ENCODE data around the gene FUT4.
"Not testable (repeated sequence)": the region's sequence is repeated elsewhere in the genome, so short reads cannot be mapped to it uniquely, and the experiment has no call there.

Gene FUT4

GRCh38 chr11:94533206-94533605, 10.5 kb upstream of the FUT4 start:
- no peak for DNase-seq (ENCODE audit: low read depth)

GRCh38 chr11:94533696-94534630, 9.8 kb upstream of the FUT4 start:
- DNase-seq (ENCODE audit: low read depth), result no peak

- DNase-seq (ENCODE audit: low read depth), result no peak
Observed at GRCh38 chr11:94536386-94536785, 7.3 kb upstream of the FUT4 start.

DNA sequence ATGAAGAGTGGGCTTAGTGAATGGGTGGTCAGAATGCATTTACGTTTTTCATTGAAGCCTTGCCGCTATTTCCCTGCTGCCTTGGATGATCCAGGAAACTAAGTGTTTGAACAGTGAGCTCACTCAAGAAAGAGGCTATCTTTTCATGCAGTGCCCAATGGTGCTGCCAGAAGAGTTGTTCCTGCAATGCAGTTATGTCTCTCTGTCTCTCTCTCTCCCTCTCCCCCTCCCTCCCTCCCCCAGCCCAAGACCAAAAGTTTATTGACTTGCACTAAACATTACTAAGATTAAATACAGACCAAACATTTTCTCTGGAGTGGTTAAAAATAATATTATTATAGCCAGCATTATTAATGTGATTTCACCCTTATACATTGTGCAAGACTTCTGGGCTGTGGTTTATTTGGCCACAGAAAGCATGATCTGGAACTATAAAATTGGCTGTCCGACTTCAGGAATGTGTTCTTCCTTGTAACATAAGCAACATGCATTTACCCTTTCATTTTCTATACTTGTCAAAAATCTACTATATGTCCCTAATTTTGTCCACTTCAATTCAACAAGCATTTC, 6.6 kb upstream of the FUT4 start:
- no peak for DNase-seq (ENCODE audit: low read depth)

GRCh38 chr11:94539420-94539819, 4.3 kb upstream of the FUT4 start:
- DNase-seq (ENCODE audit: low read depth), result no peak

GRCh38 chr11:94544646-94545263, 1.0 kb downstream of the FUT4 start:
- DNase-seq (ENCODE audit: low read depth), result no peak

GRCh38 chr11:94545264-94546161, 1.8 kb downstream of the FUT4 start:
- DNase-seq (ENCODE audit: low read depth), result no peak

- DNase-seq (ENCODE audit: low read depth), result no peak
Observed at GRCh38 chr11:94546162-94546470, 2.4 kb downstream of the FUT4 start.

- no peak for DNase-seq (ENCODE audit: low read depth)
Observed at GRCh38 chr11:94546886-94547285, 3.2 kb downstream of the FUT4 start.

DNA sequence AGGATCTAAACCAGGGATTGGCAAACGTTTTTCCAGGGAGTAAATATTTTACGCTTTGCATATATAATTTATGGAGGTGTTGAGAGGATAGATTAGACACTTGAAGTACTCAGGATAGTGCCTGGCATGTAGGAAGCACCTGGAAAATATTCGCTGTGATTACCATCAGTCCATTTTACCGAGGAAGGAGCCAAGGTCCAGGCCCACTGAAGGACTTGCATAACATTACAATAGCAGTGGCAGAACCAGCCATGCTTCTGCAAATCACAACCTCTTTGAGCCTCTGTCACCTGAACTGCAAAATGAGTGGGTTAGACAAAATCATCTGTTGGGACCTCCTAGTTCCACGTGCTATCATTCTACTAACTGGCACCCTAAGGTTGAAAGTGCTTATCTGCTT, 5.4 kb downstream of the FUT4 start:
- DNase-seq (ENCODE audit: low read depth), result no peak

DNA sequence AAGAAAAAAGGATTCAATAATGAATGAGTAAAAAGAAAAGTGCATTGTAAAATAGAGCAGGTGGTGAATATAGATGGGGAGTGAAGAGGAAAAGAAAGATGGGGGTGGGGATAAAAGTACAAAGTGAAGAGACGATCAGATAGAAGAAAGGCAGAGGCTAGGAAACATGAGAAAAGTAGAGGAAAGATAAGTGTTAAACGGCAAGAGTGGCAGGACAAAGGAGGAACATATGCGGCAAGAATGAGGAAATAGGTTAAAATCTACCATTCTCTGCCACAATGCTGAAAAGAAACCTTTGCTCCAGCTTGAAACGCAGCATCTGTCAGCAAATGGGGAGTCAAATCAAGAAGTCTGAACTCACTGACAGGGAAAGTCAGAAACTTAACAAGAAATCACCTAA, 6.8 kb downstream of the FUT4 start:
- no peak for DNase-seq (ENCODE audit: low read depth)

- DNase-seq (ENCODE audit: low read depth), result no peak
Observed at GRCh38 chr11:94553938-94554337, 10.2 kb downstream of the FUT4 start.

GRCh38 chr11:94555752-94556329, 12.1 kb downstream of the FUT4 start:
- not testable (repeated sequence) for DNase-seq (ENCODE audit: low read depth)

GRCh38 chr11:94557421-94557820, 13.7 kb downstream of the FUT4 start:
- no peak for DNase-seq (ENCODE audit: low read depth)

GRCh38 chr11:94557992-94558391, 14.3 kb downstream of the FUT4 start:
- DNase-seq (ENCODE audit: low read depth), result no peak

- no peak for DNase-seq (ENCODE audit: low read depth)
Observed at GRCh38 chr11:94558468-94558867, 14.7 kb downstream of the FUT4 start.

- no peak for DNase-seq (ENCODE audit: low read depth)
Observed at GRCh38 chr11:94558932-94559331, 15.2 kb downstream of the FUT4 start.

GRCh38 chr11:94559361-94559760, 15.6 kb downstream of the FUT4 start:
- no peak for DNase-seq (ENCODE audit: low read depth)

DNA sequence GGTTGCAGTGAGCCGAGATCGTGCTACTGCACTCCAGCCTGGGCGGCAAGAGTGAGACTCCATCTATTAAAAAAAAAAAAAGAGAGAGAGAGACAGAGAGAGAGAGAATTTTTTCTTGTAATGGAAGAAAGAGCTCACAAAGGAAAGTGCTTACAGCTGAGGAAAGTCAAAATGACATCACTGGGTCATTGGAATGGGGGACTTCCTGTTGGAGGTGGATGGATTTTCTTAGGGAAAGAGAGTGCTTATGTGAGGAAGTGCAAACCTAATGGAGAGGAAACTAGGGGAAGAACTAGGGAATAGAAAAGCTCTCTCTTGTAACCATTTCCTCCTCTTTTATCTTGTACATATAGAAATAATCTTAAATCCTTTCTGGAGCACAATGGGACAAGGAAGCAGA, 17.1 kb downstream of the FUT4 start:
- no peak for DNase-seq (ENCODE audit: low read depth)

DNA sequence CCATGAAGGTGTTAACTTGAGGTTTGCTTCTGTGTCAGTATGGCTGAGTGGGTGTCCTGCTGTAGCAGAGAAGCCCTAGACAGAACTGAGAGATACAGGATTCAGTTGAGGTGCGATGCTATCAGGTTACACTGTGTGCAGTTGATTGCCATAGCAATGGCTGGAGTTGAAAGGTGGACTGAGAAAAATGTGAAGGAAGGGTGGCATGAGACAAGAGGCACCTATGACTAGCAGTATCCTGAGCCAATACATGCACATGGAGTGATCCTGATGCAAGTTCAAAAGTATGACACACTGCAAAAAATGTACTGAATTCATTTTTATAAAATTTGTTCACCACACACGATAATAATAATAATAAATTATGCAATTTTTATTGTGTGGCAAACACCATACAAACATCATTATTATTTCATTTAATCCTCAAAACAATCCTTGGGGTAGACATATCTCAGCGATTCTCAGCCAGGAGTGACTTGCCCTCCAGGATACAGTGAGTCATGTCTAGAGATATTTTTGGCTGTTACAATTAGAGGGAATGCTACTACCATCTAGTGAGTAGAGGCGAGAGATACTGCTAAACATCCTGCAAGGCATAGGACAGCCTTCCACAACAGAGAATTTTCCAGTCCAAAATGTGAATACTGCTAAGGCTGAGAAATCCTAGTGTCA, 19.6 kb downstream of the FUT4 start:
- peak; percentile 44 for DNase-seq (ENCODE audit: low read depth)

DNA sequence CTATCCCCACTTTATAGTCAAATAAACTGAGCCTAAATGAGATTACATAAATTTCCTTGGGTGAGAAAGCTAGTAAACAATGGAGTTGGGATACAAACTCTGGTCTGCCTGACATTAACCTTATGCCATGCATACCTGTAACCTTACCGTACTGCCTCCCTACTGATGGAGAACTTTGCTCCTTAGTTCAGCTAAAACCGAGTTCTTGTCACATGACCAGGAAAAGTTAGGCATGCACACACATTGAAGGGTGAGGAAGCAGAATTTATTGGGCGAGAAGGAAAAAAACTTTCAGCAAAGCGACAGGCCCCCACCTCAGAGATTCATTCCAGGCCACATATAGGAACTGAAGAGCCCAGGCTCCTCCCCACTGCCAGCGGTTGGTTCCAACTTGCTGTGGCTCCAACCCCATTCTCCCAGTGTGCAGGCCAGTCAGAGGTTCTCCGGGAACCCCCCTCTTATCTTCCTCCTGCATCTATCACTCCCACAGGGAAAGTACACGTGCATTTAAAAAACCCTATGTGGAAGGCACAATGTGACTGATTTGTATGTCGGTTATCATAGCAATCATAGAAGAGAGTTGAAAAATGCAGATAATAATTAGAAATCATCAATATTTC, 20.2 kb downstream of the FUT4 start:
- no peak for DNase-seq (ENCODE audit: low read depth)

Data from non-pigmented ciliary epithelial cell (primary cell).